ENCODE data around the gene ZNF649. TPM values are rescaled to one million over a fixed set of nuclear protein-coding genes. Genes with fewer than 3 reads are reported as not detected.

The ZNF649 gene
- total RNA-seq: 11.1 TPM
- long read RNA-seq, transcript ZNF649-201 (5 exons, 3,197 nt): major isoform, 17 of 19 reads
- long read RNA-seq, partial matches to known transcripts: 1 of 19 reads
- long read RNA-seq, other reads (novel, unspliced or antisense): 1 of 19 reads

DNA sequence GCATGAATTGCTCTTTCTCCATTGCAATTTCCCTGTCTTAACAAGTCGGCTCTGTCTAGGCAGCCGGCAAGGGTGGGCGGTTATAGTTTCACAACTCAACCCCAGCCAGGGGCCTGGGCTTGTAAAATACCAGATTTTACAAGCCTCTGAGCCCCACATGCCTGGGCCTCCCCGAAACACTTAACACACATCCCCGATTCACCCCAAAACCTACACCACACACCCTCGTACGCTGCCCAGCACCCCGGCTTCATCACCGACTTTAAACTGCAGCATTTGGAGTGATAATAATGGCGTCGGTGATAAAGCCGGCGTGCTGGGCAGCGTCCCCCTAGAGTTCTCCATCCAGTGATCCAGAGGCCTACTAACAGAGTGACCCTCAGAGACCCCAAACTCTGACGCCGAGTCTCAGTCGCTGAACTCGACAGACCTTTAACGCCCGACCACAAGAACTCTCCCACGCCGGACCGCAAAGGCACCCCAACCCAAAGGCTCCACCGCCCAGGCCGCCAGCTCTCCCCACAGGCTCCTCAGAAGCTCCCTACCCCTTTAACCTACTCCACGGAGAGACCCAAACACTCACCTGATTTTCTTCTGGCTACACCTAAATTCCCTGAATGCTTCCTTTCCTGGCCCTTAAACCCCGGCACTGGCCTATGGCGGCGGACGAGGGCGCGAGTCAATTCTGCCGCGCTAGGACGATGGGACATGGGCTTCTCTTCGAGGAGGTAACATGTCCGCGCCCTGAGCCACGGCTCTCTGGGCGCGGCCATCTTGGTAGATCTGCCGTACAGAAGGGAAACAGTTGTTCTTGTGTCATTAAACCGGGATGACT is at the start of gene ZNF649:
ZNF649 (minus strand) TSS at position 687 of the 835 bp plus-strand sequence. CDS start 4,910 bp downstream, outside the sequence.
- Histone ChIP-seq H3K27me3 (peaks cover 18% of the 10 kb centered on the region), H3K4me1 (peaks cover 13% of the 10 kb centered on the region), H3K9me3 (peaks cover 23% of the 10 kb centered on the region), H3K27ac (peak within 1 kb of the TSS; percentile 88), H3K4me3 (peak within 1 kb of the TSS; percentile 90), H3K36me3 (peaks cover 8% of the 10 kb centered on the region)
- intact Hi-C loops (cut with DNase I): no loop called here
- ATAC-seq (peak; percentile 100), DNase-seq (peak; percentile 92)
- TF ChIP-seq, protein P1, sequence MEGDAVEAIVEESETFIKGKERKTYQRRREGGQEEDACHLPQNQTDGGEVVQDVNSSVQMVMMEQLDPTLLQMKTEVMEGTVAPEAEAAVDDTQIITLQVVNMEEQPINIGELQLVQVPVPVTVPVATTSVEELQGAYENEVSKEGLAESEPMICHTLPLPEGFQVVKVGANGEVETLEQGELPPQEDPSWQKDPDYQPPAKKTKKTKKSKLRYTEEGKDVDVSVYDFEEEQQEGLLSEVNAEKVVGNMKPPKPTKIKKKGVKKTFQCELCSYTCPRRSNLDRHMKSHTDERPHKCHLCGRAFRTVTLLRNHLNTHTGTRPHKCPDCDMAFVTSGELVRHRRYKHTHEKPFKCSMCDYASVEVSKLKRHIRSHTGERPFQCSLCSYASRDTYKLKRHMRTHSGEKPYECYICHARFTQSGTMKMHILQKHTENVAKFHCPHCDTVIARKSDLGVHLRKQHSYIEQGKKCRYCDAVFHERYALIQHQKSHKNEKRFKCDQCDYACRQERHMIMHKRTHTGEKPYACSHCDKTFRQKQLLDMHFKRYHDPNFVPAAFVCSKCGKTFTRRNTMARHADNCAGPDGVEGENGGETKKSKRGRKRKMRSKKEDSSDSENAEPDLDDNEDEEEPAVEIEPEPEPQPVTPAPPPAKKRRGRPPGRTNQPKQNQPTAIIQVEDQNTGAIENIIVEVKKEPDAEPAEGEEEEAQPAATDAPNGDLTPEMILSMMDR (IDR thresholded peaks at IDR 0.05): no peak

DNA sequence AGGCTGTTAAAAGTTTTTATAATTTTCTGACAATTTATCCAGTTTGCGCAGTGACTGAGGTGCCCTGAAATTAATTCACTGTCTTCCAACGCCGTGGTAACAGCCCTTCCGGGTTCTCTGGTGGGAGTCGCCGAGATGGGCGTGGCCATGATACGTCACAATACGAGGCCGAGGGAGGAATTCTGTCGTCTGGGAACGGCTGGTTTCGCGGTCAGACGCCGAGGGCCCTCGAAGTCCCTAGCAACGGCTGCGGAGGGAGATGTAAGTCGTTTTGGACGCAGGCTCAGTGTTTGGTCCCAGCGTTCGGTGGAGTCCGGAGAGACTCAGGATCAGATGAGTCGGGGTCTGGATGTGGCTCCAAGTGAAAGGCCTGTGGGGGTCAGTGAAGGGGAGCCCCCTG is 44.2 kb upstream of the ZNF649 start:
- H3K27me3 ChIP-seq: no peaks in the 10 kb centered on the region
- intact Hi-C loops (cut with DNase I): no loop called here
- H3K27ac ChIP-seq: no peak overlapping the region
- peaks cover 63% of the 10 kb centered on the region for H3K9me3 ChIP-seq
- DNase-seq (no peak), ATAC-seq (no peak)
- H3K4me1 ChIP-seq: no peaks in the 10 kb centered on the region
- H3K36me3 ChIP-seq: peaks cover 10% of the 10 kb centered on the region
- H3K4me3 ChIP-seq: peak overlapping the region; percentile 25
- TF ChIP-seq, protein P1 (IDR thresholded peaks at IDR 0.05): no peak

DNA sequence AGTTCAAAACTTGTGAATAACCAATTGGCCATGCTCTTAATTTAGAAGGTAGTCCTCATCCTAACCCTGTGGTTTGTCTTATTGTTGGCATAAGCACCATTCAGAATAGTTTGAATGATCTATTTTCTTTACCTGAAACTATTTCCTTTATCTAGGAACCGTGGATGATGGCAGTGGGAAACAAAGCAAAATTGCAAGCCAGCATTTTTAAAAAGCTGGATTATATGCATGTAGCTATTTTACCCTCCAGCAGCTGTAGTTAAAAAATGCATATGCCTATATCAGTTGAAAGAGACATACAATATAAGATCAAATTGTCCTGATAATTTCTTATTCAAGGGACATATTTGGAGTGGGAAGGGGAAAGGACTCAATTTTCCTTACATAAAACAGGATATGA is 41.8 kb upstream of the ZNF649 start:
- Histone ChIP-seq H3K4me1 (no peaks in the 10 kb centered on the region), H3K9me3 (peaks cover 79% of the 10 kb centered on the region), H3K27ac (no peak overlapping the region), H3K27me3 (no peaks in the 10 kb centered on the region), H3K36me3 (peaks cover 34% of the 10 kb centered on the region), H3K4me3 (no peak overlapping the region)
- ATAC-seq (no peak), DNase-seq (no peak)
- intact Hi-C loops (cut with DNase I): no loop called here
- TF ChIP-seq, protein P1 (IDR thresholded peaks at IDR 0.05): no peak

DNA sequence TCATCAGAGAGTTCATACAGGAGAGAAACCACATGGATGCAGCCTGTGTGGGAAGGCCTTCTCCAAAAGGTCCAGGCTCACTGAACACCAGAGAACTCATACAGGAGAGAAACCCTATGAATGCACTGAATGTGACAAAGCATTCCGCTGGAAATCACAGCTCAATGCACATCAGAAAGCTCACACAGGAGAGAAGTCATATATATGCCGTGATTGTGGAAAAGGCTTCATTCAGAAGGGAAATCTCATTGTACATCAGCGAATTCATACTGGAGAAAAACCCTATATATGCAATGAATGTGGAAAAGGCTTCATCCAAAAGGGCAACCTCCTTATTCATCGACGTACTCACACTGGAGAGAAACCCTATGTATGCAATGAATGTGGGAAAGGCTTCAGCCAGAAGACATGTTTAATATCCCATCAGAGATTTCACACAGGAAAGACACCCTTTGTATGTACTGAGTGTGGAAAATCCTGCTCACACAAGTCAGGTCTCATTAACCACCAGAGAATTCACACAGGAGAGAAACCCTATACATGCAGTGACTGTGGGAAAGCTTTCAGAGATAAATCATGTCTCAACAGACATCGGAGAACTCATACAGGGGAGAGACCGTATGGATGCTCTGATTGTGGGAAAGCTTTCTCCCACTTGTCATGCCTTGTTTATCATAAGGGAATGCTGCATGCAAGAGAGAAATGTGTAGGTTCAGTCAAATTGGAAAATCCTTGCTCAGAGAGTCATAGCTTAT is 40.2 kb upstream of the ZNF649 start:
- no peak for DNase-seq
- no peak for ATAC-seq
- H3K9me3 ChIP-seq: peaks cover 93% of the 10 kb centered on the region
- no peak overlapping the region for H3K4me3 ChIP-seq
- no peaks in the 10 kb centered on the region for H3K4me1 ChIP-seq
- no peaks in the 10 kb centered on the region for H3K27me3 ChIP-seq
- TF ChIP-seq, protein P1 (IDR thresholded peaks at IDR 0.05): no peak
- no peak overlapping the region for H3K27ac ChIP-seq
- intact Hi-C loops (cut with DNase I): no loop called here
- peaks cover 50% of the 10 kb centered on the region for H3K36me3 ChIP-seq

DNA sequence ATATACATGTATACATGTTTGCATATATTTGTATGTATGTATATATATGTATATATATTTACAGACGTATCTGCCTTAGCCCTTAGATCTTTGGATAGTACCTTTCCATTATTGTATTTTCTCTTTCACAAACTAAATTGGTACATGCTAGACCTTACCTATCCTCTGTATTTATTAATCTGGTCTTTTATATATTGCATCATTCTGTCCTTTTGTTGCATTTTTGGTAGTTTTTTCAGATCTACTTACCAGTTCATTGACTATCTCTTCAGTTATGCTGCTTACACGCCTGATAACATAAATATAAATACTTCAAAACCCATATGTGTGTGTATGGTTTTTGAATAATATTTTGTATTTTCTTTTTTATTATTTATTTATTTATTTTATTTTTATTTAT is 34.1 kb upstream of the ZNF649 start:
- DNase-seq (no peak), ATAC-seq (no peak)
- TF ChIP-seq, protein P1 (IDR thresholded peaks at IDR 0.05): no peak
- Histone ChIP-seq H3K4me3 (no peak overlapping the region), H3K4me1 (no peaks in the 10 kb centered on the region), H3K36me3 (peaks cover 87% of the 10 kb centered on the region), H3K27me3 (no peaks in the 10 kb centered on the region), H3K9me3 (peaks cover 69% of the 10 kb centered on the region), H3K27ac (no peak overlapping the region)
- intact Hi-C loops (cut with DNase I): no loop called here
